H1 (cell line): ENCODE data around the gene PTPRG. TPM values are rescaled to one million over a fixed set of nuclear protein-coding genes. Genes with fewer than 3 reads are reported as not detected.

Experiments
- CTCF ChIA-PET: fragments of 300-600 bp; sonication (Branson Sonifier 250); formaldehyde crosslinking; loops from one replicate; lab custom pipeline; 2021; ENCODE audit not compliant: partially characterized antibody; lab: Charles Lee
- POLR2A ChIA-PET: fragments of 300-600 bp; sonication (Branson Sonifier 250); formaldehyde crosslinking; loops from one replicate; lab custom pipeline; 2021; ENCODE audit warnings: inconsistent platforms; ENCODE audit not compliant: partially characterized antibody; lab: Charles Lee
- DNase-seq, 2 experiments: peaks; one replicate each; pipeline versions ENCODE4 v3.0.0 to v3.0.0-alpha.2; 2010 to 2022; ENCODE audit warnings: low spot score in 2 of 2, low read depth in 1 of 2, mixed read lengths in 1 of 2
- FAIRE-seq: peaks from 2 replicates; lab custom pipeline; 2011; peaks lifted over from hg19 to GRCh38; lab: Jason Lieb, UNC
- H2AFZ ChIP-seq: 2 replicates; pipeline ENCODE4 v1.8.1; 2012; ENCODE audit warnings: low read length, inconsistent platforms
- H2AK5ac ChIP-seq: 2 replicates; pipeline ENCODE4 v1.6.1; 2013; ENCODE audit warnings: low read depth, low read length
- H2BK120ac ChIP-seq: replicated peaks from 2 replicates; pipeline ENCODE3; 2013; ENCODE audit warnings: low read depth, low read length, inconsistent platforms
- H2BK12ac ChIP-seq: 2 replicates; pipeline ENCODE4 v1.6.1; 2013; ENCODE audit warnings: low read depth, low read length
- H2BK15ac ChIP-seq: 2 replicates; pipeline ENCODE4 v1.6.1; 2013; ENCODE audit warnings: low read length
- H2BK20ac ChIP-seq: 2 replicates; pipeline ENCODE4 v1.6.1; 2013; ENCODE audit warnings: low read length
- H2BK5ac ChIP-seq: 2 replicates; pipeline ENCODE4 v1.6.1; 2013; ENCODE audit warnings: low read depth, low read length
- H3K14ac ChIP-seq: 2 replicates; pipeline ENCODE4 v1.6.1; 2013; ENCODE audit warnings: inconsistent platforms; ENCODE audit not compliant: insufficient read length
- H3K18ac ChIP-seq: 2 replicates; pipeline ENCODE4 v1.6.1; 2013; ENCODE audit warnings: low read length; ENCODE audit errors: extremely low read depth
- H3K23ac ChIP-seq: 2 replicates; pipeline ENCODE4 v1.6.1; 2013; ENCODE audit warnings: inconsistent platforms; ENCODE audit not compliant: insufficient read length
- H3K23me2 ChIP-seq: 2 replicates; pipeline ENCODE4 v1.6.1; 2013; ENCODE audit warnings: low read depth, low read length
- H3K27ac ChIP-seq: 2 replicates; pipeline ENCODE4 v1.6.1; 2011; ENCODE audit warnings: low read depth, low read length, inconsistent platforms
- H3K27me3 ChIP-seq, 4 experiments: replicated peaks in 1 of 4; 1 replicate in 1 of 4; 2 replicates in 3 of 4; pipeline versions ENCODE4 v1.6.1 to v1.8.1; 2011 to 2013; ENCODE audit warnings: low read length in 3 of 4, mild to moderate bottlenecking in 3 of 4, inconsistent platforms in 2 of 4, mixed read lengths in 2 of 4, moderate library complexity in 1 of 4; ENCODE audit not compliant: control insufficient read depth in 3 of 4, insufficient read depth in 3 of 4; ENCODE audit errors: extremely low read depth in 1 of 4
- H3K36me3 ChIP-seq, 4 experiments: 2 replicates each; pipeline versions ENCODE4 v1.6.1 to v1.8.1; 2011 to 2013; ENCODE audit warnings: mild to moderate bottlenecking in 4 of 4, low read length in 3 of 4, moderate library complexity in 2 of 4, control low read depth in 1 of 4, inconsistent platforms in 1 of 4; ENCODE audit not compliant: insufficient read depth in 4 of 4, control insufficient read depth in 2 of 4
- H3K4ac ChIP-seq: replicated peaks from 2 replicates; pipeline ENCODE3; 2013; ENCODE audit warnings: low read length, low read depth, mixed read lengths, inconsistent platforms; ENCODE audit not compliant: insufficient read length
- H3K4me1 ChIP-seq, 4 experiments: replicated peaks in 1 of 4; 1 replicate in 1 of 4; 2 replicates in 3 of 4; pipeline versions ENCODE4 v1.6.1 to v1.8.1; 2011 to 2013; ENCODE audit warnings: low read length in 3 of 4, inconsistent platforms in 2 of 4, mixed read lengths in 1 of 4; ENCODE audit not compliant: insufficient read depth in 4 of 4, control insufficient read depth in 3 of 4
- H3K4me2 ChIP-seq, 2 experiments: 2 replicates each; pipeline versions ENCODE4 v1.6.1 to v1.8.1; 2011 to 2013; ENCODE audit warnings: low read depth in 2 of 2, low read length in 2 of 2, control low read depth in 1 of 2, inconsistent platforms in 1 of 2, mild to moderate bottlenecking in 1 of 2; ENCODE audit not compliant: insufficient read depth in 1 of 2
- H3K4me3 ChIP-seq, 4 experiments: fragments of 200-600, 300-600 bp in 1 of 4; sonication (generic), shearing (Covaris generic), sonication (Bioruptor Twin) in 1 of 4; 2 replicates each; pipeline versions ENCODE4 v1.5.1 to v1.8.1; 2011 to 2016; ENCODE audit warnings: low read length in 4 of 4, low read depth in 3 of 4, control low read depth in 2 of 4, inconsistent platforms in 2 of 4, mild to moderate bottlenecking in 2 of 4, mixed read lengths in 1 of 4, moderate library complexity in 1 of 4; ENCODE audit not compliant: insufficient read depth in 2 of 4; ENCODE audit errors: extremely low read depth in 1 of 4
- H3K56ac ChIP-seq: replicated peaks from 2 replicates; pipeline ENCODE3; 2013; ENCODE audit warnings: low read depth, mild to moderate bottlenecking, mixed read lengths, low read length, inconsistent platforms; ENCODE audit not compliant: insufficient read length
- H3K79me1 ChIP-seq: 2 replicates; pipeline ENCODE4 v1.6.1; 2013; ENCODE audit warnings: low read depth, low read length, control low read depth
- H3K79me2 ChIP-seq, 2 experiments: 2 replicates each; pipeline versions ENCODE4 v1.6.1 to v1.8.1; 2012 to 2013; ENCODE audit warnings: low read length in 2 of 2, mild to moderate bottlenecking in 2 of 2, inconsistent platforms in 1 of 2; ENCODE audit not compliant: insufficient read depth in 2 of 2, control insufficient read depth in 1 of 2
- H3K9ac ChIP-seq, 4 experiments: replicated peaks in 1 of 4; 1 replicate in 1 of 4; 2 replicates in 3 of 4; pipeline versions ENCODE4 v1.6.1 to v1.8.1; 2011 to 2013; ENCODE audit warnings: low read depth in 3 of 4, low read length in 3 of 4, control low read depth in 2 of 4, mild to moderate bottlenecking in 2 of 4, moderate library complexity in 2 of 4, inconsistent platforms in 1 of 4; ENCODE audit errors: extremely low read depth in 1 of 4
- H3K9me3 ChIP-seq, 2 experiments: 2 replicates each; pipeline versions ENCODE4 v1.6.1 to v1.8.1; 2012 to 2013; ENCODE audit warnings: mild to moderate bottlenecking in 2 of 2, moderate library complexity in 2 of 2, control low read depth in 1 of 2, inconsistent platforms in 1 of 2, low read depth in 1 of 2, low read length in 1 of 2, mixed read lengths in 1 of 2; ENCODE audit not compliant: insufficient read depth in 2 of 2
- H4K20me1 ChIP-seq, 2 experiments: replicated peaks in 1 of 2; 2 replicates each; pipeline versions ENCODE3 to v1.8.1; 2011 to 2013; ENCODE audit warnings: inconsistent platforms in 2 of 2, low read length in 2 of 2, mild to moderate bottlenecking in 1 of 2; ENCODE audit not compliant: insufficient read depth in 2 of 2, control insufficient read depth in 1 of 2
- H4K5ac ChIP-seq: 2 replicates; pipeline ENCODE4 v1.6.1; 2013; ENCODE audit warnings: low read length, low read depth, mixed read lengths, inconsistent platforms; ENCODE audit not compliant: insufficient read length
- H4K8ac ChIP-seq: 2 replicates; pipeline ENCODE4 v1.8.0; 2013; ENCODE audit warnings: mild to moderate bottlenecking, moderate library complexity, low read length, inconsistent platforms; ENCODE audit not compliant: insufficient read depth; ENCODE audit errors: extremely low read depth
- H4K91ac ChIP-seq: replicated peaks from 2 replicates; pipeline ENCODE3; 2013; ENCODE audit warnings: low read length, mixed read lengths, inconsistent platforms; ENCODE audit not compliant: insufficient read length
- JUN ChIP-seq: IDR thresholded peaks from 2 replicates; pipeline ENCODE4 v1.6.1; 2011; ENCODE audit warnings: low read depth, mild to moderate bottlenecking, improper control_type of control experiment, low read length
- RBBP5 ChIP-seq: IDR thresholded peaks from 2 replicates; pipeline ENCODE4 v1.7.1; 2012; ENCODE audit warnings: low read depth, mild to moderate bottlenecking, inconsistent platforms, low read length, moderate library complexity, borderline replicate concordance
- RNF2 ChIP-seq: fragments of 200-900, 300-1000 bp; sonication (generic); IDR thresholded peaks from 2 replicates; pipeline ENCODE4 v1.7.1; 2016; ENCODE audit warnings: borderline replicate concordance, low read depth, mild to moderate bottlenecking, antibody characterized with exemption, low read length; ENCODE audit not compliant: poor library complexity, severe bottlenecking; ENCODE audit errors: missing control alignments
- WGBS, 2 experiments: shearing (Covaris generic) in 1 of 2; methylation state at CpG; one replicate each; pipeline versions ENCODE4 v1.1.6 to v1.1.7; 2013 to 2015; ENCODE audit warnings: low lambda C conversion rate in 2 of 2, mixed read lengths in 2 of 2, inconsistent platforms in 1 of 2, low coverage in 1 of 2, missing lambda C conversion rate in 1 of 2; ENCODE audit not compliant: insufficient replicate concordance in 2 of 2, insufficient coverage in 1 of 2, insufficient read length in 1 of 2; ENCODE audit errors: extremely low coverage in 1 of 2, missing lambda C conversion rate in 1 of 2; 5-methylcytosine and 5-hydroxymethylcytosine counted together
- polyA plus RNA-seq, 7 experiments: library from polyadenylated mRNA; depleted of rRNA in 3 of 7; stranded (reverse) in 5 of 7; unstranded in 2 of 7; fragments of >200 nt in 5 of 7; fragments of 200-250 nt in 2 of 7; gene quantifications; 1 replicate in 5 of 7; 2 replicates in 1 of 7; 4 replicates in 1 of 7; pipeline versions ENCODE4 v1.2.1 to v1.2.3, GENCODE V29; 2011 to 2013; ENCODE audit warnings: missing spikeins in 2 of 7, mixed read lengths in 2 of 7
- total RNA-seq: library from RNA; stranded (reverse); fragmentation: NEBNext Ultra II Directional; extraction: Animal tissue kit (Norgen Biotek cat#: 25700); gene quantifications from 2 replicates; pipeline ENCODE4 v1.2.1, GENCODE V29; 2021

PTPRG gene
- total and polyA plus RNA-seq, 2 of the 8 experiments (the other 6 are each of a cell fraction or from before 2014, with no cell fraction given), result 23.3 to 96.2 TPM

DNA sequence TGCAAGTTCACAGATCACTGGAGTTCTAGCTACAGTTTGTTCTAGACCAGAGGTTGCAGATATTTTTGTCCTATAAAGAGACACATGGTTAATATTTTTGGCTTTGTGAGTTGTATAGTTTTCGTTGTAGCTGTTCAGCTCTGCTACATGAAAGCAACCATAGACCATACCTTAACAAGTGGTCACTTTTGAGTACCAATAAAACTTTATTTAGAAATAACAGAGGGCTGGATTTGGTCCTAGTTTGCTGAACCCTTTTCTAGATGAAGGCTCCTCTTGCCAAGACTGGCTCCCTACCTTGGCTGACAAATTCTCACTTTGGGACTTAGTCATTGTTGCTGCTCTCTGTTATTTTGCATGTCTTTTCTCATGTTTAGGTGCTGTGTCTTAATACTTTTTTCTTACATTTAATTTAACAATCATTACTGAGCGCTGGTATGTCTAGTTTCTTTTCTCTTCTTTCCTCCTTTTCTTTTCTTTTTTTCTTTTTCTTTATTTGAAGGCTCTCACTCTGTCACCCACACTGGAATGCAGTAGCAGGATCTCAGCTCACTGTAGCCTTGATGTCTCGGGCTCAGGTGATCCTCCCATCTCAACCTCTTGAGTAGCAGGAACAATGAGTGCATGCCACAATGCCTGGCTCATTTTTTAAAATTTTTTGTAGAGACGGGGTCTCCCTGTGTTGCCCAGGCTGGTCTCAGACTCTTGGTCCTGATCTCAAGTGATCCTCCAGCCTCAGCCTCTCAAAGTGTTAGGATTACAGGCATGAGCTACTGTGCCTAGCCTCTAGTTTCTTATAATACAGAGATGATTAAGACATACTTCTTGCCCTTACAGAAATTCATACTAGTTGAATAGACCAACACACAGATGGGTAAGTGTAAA, 227.5 kb downstream of the PTPRG start:
- H3K27ac ChIP-seq, result no peak overlapping the region
- H3K23ac ChIP-seq, result no peak overlapping the region
- FAIRE-seq, result no peak

More for the DNA sequence above, 227.5 kb downstream of the PTPRG start:
- Histone ChIP-seq H3K18ac (no peak overlapping the region), H3K9ac (no peak overlapping the region), H2BK5ac (no peak overlapping the region), H2BK120ac (no peak overlapping the region), H4K8ac (no peak overlapping the region), H3K4me2 (no peak overlapping the region), H3K4me1 (peaks cover 0 to 3% (median under 1%) of the 10 kb centered on the region in 4 experiments; a peak in 3 of 7 replicates), H2AK5ac (no peak overlapping the region), H2BK15ac (no peak overlapping the region), H2AFZ (no peak overlapping the region), H4K20me1 (peaks cover 5 to 11% of the 10 kb centered on the region in 2 experiments), H3K9me3 (no peaks in the 10 kb centered on the region), H2BK20ac (no peak overlapping the region), H3K14ac (no peak overlapping the region), H4K5ac (no peak overlapping the region), H3K79me1 (peaks cover 6% of the 10 kb centered on the region), H3K56ac (no peak overlapping the region), H3K4ac (no peak overlapping the region), H3K23me2 (no peaks in the 10 kb centered on the region), H3K4me3 (no peak overlapping the region), H3K79me2 (peaks cover 0 to 99% of the 10 kb centered on the region in 2 experiments; a peak in 3 of 4 replicates), H2BK12ac (no peak overlapping the region), H3K27me3 (no peaks in the 10 kb centered on the region), H3K36me3 (no peaks in the 10 kb centered on the region), H4K91ac (no peak overlapping the region)
- ChIA-PET CTCF (no interaction called here), POLR2A (interaction anchor here (2.5 kb wide), 1 partner anchor 10 kb away, joined by 6 read pairs; no protein-coding TSS in a partner anchor)
- 94% methylated on average over 4 of the region's 4 CpGs; no CpG with 5 or more reads in 1 of the 2 experiments for WGBS, 2 experiments
- no peak for DNase-seq
- no peak for TF ChIP-seq RBBP5
- TF ChIP-seq RNF2, result no peak
- TF ChIP-seq JUN, result no peak
